GM12873 (cell line): ENCODE measurements around the gene RPGR.

ENCODE experiments used
- CTCF ChIP-seq: IDR thresholded peaks from 2 replicates; pipeline ENCODE4 v1.5.1; 2012; ENCODE audit warnings: low read depth, mild to moderate bottlenecking, moderate library complexity, low read length, control low read depth; ENCODE audit not compliant: insufficient read depth; ENCODE audit errors: missing control alignments

The RPGR gene

GRCh38 chrX:38363046-38363445, 35.7 kb upstream of the RPGR start:
- no peak for TF ChIP-seq CTCF

- no peak for TF ChIP-seq CTCF
Observed at GRCh38 chrX:38357747-38358673, 30.7 kb upstream of the RPGR start.

GRCh38 chrX:38356401-38356800, 29.1 kb upstream of the RPGR start:
- no peak for TF ChIP-seq CTCF

GRCh38 chrX:38352362-38352761, 25.1 kb upstream of the RPGR start, which contains the start of gene OTC:
OTC (plus strand) TSS chrX:38352604; CDS start chrX:38352697, 93 bp downstream.
- no peak for TF ChIP-seq CTCF

- no peak for TF ChIP-seq CTCF
Observed at GRCh38 chrX:38351346-38351745, 24.0 kb upstream of the RPGR start.

GRCh38 chrX:38347136-38347535, 19.8 kb upstream of the RPGR start:
- no peak for TF ChIP-seq CTCF

GRCh38 chrX:38346150-38346549, 18.8 kb upstream of the RPGR start:
- no peak for TF ChIP-seq CTCF
